HepG2 (cell line): ENCODE measurements around the gene RARA. TPM values are rescaled to one million over a fixed set of nuclear protein-coding genes. Genes with fewer than 3 reads are reported as not detected.

Experiments
- ARNTL ChIP-seq: sonication (generic); formaldehyde crosslinking; IDR thresholded peaks from 2 replicates; pipeline ENCODE4 v1.4.0; 2020; ENCODE audit warnings: mild to moderate bottlenecking, missing genetic modification reagents
- EHMT2 ChIP-seq: fragments of 200-600 bp; sonication (generic); IDR thresholded peaks from 2 replicates; pipeline ENCODE4 v1.7.0; 2017; ENCODE audit warnings: antibody characterized with exemption, low read depth, low read length, borderline replicate concordance
- GFI1 ChIP-seq: sonication (generic); formaldehyde crosslinking; IDR thresholded peaks from 2 replicates; pipeline ENCODE4 v1.5.0; 2020; ENCODE audit warnings: missing genetic modification reagents, mild to moderate bottlenecking, borderline replicate concordance
- TEAD3 ChIP-seq: optimal IDR thresholded peaks from 2 replicates; pipeline ENCODE3; 2016; ENCODE audit warnings: borderline replicate concordance
- ZNF230 ChIP-seq: sonication (generic); formaldehyde crosslinking; IDR thresholded peaks from 2 replicates; pipeline ENCODE4 v1.4.0; 2020; ENCODE audit warnings: mild to moderate bottlenecking, missing genetic modification reagents
- ZNF562 ChIP-seq: sonication (generic); formaldehyde crosslinking; IDR thresholded peaks from 2 replicates; pipeline ENCODE4 v1.8.0; 2022; ENCODE audit warnings: missing genetic modification reagents, borderline replicate concordance
- ZNF577 ChIP-seq: sonication (generic); formaldehyde crosslinking; IDR thresholded peaks from 2 replicates; pipeline ENCODE4 v1.4.0; 2020; ENCODE audit warnings: mild to moderate bottlenecking, low read depth, missing genetic modification reagents, borderline replicate concordance
- polyA plus RNA-seq, 8 experiments: library from polyadenylated mRNA; depleted of rRNA in 3 of 8; stranded (reverse) in 7 of 8; unstranded in 1 of 8; fragments of >200 nt; fragmentation: Illumina TruSeq in 4 of 8; extraction: Trizol in 4 of 8; gene quantifications; 2 replicates each; pipeline versions ENCODE4 v1.2.1 to v1.2.3, GENCODE V29; 2011 to 2016; ENCODE audit warnings: low read depth in 4 of 8, missing spikeins in 1 of 8, mixed read lengths in 1 of 8; ENCODE audit not compliant: insufficient read depth in 1 of 8
- total RNA-seq, 5 experiments: library from RNA; depleted of rRNA; stranded (reverse); fragments of >200 nt; fragmentation: Illumina TruSeq; extraction: Trizol; gene quantifications; 2 replicates each; pipeline ENCODE4 v1.2.3, GENCODE V29; 2016; ENCODE audit warnings: low read depth in 1 of 5
- TF ChIP-seq, protein P1 (sequence below): sonication (generic); formaldehyde crosslinking; IDR thresholded peaks from 2 replicates; pipeline ENCODE4 v1.4.0; 2020; ENCODE audit warnings: missing genetic modification reagents
- TF ChIP-seq, protein P2 (sequence below): sonication (generic); formaldehyde crosslinking; IDR thresholded peaks from 2 replicates; pipeline ENCODE4 v1.5.1; 2020; ENCODE audit warnings: missing genetic modification reagents, mild to moderate bottlenecking, borderline replicate concordance
- TF ChIP-seq, protein P3 (sequence below): sonication (generic); formaldehyde crosslinking; IDR thresholded peaks from 2 replicates; pipeline ENCODE4 v1.8.1; 2022; ENCODE audit warnings: mild to moderate bottlenecking, missing genetic modification reagents
- TF ChIP-seq, protein P4 (sequence below): sonication (generic); formaldehyde crosslinking; IDR thresholded peaks from 2 replicates; pipeline ENCODE4 v1.8.1; 2023; ENCODE audit warnings: mild to moderate bottlenecking, inconsistent platforms, moderate library complexity, missing genetic modification reagents, borderline replicate concordance
- TF ChIP-seq, protein P5 (sequence below): sonication (generic); formaldehyde crosslinking; IDR thresholded peaks from 2 replicates; pipeline ENCODE4 v1.5.1; 2020; ENCODE audit warnings: mild to moderate bottlenecking, missing genetic modification reagents, borderline replicate concordance

Gene RARA
- total and polyA plus RNA-seq, 2 of the 13 experiments (the other 11 are each of a cell fraction or from before 2014, with no cell fraction given), result 6.4 to 8.6 TPM

DNA sequence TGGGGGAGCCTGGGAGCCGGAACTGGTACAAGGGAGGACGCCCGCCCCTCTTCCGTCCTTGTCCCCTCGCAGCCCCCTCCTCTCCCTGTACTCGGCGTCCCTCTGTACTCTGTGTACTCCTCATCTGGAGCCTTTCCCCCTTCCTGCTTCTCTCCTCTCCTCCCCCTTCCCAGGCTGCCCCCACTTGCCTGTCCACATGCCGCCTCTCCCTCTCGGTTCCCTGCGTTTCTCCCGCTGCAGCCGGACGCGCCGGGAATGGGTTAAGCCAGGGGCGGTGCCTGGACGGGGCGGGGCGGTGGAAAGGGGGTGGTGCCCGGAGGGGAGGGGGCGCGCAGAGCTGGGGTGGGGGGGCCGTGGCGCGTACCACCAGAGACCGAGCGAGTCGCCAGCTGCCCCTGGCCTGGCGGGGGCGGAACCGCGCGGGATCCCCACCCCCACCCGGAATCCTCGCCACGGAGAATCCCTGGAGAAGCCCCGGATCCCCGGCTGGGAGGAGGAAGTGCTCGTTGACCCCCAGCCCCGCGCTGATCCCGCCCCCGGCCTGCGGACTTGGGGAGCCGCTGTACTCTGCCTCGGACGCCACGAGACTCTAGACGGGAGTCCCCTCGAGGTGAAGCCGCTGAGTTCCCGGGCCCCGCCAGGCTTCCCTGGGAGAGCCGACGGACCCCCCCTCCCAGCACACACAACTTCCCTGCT, 33.0 kb downstream of the RARA start (continued):
- TF ChIP-seq, protein P1, sequence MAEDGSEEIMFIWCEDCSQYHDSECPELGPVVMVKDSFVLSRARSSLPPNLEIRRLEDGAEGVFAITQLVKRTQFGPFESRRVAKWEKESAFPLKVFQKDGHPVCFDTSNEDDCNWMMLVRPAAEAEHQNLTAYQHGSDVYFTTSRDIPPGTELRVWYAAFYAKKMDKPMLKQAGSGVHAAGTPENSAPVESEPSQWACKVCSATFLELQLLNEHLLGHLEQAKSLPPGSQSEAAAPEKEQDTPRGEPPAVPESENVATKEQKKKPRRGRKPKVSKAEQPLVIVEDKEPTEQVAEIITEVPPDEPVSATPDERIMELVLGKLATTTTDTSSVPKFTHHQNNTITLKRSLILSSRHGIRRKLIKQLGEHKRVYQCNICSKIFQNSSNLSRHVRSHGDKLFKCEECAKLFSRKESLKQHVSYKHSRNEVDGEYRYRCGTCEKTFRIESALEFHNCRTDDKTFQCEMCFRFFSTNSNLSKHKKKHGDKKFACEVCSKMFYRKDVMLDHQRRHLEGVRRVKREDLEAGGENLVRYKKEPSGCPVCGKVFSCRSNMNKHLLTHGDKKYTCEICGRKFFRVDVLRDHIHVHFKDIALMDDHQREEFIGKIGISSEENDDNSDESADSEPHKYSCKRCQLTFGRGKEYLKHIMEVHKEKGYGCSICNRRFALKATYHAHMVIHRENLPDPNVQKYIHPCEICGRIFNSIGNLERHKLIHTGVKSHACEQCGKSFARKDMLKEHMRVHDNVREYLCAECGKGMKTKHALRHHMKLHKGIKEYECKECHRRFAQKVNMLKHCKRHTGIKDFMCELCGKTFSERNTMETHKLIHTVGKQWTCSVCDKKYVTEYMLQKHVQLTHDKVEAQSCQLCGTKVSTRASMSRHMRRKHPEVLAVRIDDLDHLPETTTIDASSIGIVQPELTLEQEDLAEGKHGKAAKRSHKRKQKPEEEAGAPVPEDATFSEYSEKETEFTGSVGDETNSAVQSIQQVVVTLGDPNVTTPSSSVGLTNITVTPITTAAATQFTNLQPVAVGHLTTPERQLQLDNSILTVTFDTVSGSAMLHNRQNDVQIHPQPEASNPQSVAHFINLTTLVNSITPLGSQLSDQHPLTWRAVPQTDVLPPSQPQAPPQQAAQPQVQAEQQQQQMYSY (CRISPR knock-in tag), result peak; percentile 10; the same call in 1 of the 2 replicates
- no peak for TF ChIP-seq ZNF577
- no peak for TF ChIP-seq ZNF230
- TF ChIP-seq, protein P2, sequence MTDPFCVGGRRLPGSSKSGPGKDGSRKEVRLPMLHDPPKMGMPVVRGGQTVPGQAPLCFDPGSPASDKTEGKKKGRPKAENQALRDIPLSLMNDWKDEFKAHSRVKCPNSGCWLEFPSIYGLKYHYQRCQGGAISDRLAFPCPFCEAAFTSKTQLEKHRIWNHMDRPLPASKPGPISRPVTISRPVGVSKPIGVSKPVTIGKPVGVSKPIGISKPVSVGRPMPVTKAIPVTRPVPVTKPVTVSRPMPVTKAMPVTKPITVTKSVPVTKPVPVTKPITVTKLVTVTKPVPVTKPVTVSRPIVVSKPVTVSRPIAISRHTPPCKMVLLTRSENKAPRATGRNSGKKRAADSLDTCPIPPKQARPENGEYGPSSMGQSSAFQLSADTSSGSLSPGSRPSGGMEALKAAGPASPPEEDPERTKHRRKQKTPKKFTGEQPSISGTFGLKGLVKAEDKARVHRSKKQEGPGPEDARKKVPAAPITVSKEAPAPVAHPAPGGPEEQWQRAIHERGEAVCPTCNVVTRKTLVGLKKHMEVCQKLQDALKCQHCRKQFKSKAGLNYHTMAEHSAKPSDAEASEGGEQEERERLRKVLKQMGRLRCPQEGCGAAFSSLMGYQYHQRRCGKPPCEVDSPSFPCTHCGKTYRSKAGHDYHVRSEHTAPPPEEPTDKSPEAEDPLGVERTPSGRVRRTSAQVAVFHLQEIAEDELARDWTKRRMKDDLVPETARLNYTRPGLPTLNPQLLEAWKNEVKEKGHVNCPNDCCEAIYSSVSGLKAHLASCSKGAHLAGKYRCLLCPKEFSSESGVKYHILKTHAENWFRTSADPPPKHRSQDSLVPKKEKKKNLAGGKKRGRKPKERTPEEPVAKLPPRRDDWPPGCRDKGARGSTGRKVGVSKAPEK (CRISPR knock-in tag), result no peak
- no peak for TF ChIP-seq ZNF562 (CRISPR knock-in tag)
- TF ChIP-seq, protein P3, sequence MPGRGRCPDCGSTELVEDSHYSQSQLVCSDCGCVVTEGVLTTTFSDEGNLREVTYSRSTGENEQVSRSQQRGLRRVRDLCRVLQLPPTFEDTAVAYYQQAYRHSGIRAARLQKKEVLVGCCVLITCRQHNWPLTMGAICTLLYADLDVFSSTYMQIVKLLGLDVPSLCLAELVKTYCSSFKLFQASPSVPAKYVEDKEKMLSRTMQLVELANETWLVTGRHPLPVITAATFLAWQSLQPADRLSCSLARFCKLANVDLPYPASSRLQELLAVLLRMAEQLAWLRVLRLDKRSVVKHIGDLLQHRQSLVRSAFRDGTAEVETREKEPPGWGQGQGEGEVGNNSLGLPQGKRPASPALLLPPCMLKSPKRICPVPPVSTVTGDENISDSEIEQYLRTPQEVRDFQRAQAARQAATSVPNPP (CRISPR knock-in tag), result no peak
- no peak for TF ChIP-seq TEAD3 (CRISPR knock-in tag)
- TF ChIP-seq, protein P4, sequence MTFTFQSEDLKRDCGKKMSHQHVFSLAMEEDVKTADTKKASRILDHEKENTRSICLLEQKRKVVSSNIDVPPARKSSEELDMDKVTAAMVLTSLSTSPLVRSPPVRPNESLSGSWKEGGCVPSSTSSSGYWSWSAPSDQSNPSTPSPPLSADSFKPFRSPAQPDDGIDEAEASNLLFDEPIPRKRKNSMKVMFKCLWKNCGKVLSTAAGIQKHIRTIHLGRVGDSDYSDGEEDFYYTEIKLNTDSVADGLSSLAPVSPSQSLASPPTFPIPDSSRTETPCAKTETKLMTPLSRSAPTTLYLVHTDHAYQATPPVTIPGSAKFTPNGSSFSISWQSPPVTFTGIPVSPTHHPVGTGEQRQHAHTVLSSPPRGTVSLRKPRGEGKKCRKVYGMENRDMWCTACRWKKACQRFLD (CRISPR knock-in tag), result no peak
- TF ChIP-seq, protein P5, sequence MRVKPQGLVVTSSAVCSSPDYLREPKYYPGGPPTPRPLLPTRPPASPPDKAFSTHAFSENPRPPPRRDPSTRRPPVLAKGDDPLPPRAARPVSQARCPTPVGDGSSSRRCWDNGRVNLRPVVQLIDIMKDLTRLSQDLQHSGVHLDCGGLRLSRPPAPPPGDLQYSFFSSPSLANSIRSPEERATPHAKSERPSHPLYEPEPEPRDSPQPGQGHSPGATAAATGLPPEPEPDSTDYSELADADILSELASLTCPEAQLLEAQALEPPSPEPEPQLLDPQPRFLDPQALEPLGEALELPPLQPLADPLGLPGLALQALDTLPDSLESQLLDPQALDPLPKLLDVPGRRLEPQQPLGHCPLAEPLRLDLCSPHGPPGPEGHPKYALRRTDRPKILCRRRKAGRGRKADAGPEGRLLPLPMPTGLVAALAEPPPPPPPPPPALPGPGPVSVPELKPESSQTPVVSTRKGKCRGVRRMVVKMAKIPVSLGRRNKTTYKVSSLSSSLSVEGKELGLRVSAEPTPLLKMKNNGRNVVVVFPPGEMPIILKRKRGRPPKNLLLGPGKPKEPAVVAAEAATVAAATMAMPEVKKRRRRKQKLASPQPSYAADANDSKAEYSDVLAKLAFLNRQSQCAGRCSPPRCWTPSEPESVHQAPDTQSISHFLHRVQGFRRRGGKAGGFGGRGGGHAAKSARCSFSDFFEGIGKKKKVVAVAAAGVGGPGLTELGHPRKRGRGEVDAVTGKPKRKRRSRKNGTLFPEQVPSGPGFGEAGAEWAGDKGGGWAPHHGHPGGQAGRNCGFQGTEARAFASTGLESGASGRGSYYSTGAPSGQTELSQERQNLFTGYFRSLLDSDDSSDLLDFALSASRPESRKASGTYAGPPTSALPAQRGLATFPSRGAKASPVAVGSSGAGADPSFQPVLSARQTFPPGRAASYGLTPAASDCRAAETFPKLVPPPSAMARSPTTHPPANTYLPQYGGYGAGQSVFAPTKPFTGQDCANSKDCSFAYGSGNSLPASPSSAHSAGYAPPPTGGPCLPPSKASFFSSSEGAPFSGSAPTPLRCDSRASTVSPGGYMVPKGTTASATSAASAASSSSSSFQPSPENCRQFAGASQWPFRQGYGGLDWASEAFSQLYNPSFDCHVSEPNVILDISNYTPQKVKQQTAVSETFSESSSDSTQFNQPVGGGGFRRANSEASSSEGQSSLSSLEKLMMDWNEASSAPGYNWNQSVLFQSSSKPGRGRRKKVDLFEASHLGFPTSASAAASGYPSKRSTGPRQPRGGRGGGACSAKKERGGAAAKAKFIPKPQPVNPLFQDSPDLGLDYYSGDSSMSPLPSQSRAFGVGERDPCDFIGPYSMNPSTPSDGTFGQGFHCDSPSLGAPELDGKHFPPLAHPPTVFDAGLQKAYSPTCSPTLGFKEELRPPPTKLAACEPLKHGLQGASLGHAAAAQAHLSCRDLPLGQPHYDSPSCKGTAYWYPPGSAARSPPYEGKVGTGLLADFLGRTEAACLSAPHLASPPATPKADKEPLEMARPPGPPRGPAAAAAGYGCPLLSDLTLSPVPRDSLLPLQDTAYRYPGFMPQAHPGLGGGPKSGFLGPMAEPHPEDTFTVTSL, result no peak
- TF ChIP-seq EHMT2, result no peak
- no peak for TF ChIP-seq ARNTL
- no peak for TF ChIP-seq GFI1 (CRISPR knock-in tag)
